ENCODE results near the gene LUZP4.

LUZP4 gene

DNA sequence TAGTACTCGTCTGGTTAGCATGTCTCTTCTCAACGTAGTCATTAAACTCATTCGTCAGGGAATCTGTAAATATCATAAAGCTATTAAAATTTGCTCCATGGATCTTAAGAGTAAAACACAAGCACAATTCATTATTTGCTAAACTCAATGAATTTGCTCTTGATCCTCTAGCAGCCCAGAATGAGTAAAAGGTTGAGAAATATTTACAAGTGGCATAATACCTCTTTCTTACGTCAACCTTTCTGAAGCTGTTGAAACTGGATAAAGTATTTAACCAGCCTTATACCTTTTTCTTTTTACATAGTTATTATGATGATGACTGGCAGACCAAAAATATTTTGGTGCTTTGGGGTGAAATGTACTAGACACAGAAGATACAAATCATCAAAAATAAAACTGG lies 66.9 kb downstream of the LUZP4 start:
- ChIA-PET POLR2A (no interaction called here), CTCF (interaction anchor here (1.0 to 1.2 kb wide), 2 partner anchors 11 to 323 kb away, joined by 3 read pairs; no protein-coding TSS in a partner anchor)
- DNase-seq (ENCODE audit: low read depth, low spot score): no peak
- TF ChIP-seq, protein P1, sequence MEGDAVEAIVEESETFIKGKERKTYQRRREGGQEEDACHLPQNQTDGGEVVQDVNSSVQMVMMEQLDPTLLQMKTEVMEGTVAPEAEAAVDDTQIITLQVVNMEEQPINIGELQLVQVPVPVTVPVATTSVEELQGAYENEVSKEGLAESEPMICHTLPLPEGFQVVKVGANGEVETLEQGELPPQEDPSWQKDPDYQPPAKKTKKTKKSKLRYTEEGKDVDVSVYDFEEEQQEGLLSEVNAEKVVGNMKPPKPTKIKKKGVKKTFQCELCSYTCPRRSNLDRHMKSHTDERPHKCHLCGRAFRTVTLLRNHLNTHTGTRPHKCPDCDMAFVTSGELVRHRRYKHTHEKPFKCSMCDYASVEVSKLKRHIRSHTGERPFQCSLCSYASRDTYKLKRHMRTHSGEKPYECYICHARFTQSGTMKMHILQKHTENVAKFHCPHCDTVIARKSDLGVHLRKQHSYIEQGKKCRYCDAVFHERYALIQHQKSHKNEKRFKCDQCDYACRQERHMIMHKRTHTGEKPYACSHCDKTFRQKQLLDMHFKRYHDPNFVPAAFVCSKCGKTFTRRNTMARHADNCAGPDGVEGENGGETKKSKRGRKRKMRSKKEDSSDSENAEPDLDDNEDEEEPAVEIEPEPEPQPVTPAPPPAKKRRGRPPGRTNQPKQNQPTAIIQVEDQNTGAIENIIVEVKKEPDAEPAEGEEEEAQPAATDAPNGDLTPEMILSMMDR (IDR thresholded peaks at IDR 0.05; ENCODE audit: insufficient read depth, low read length, missing control alignments): no peak
- no peak overlapping the region for H3K4me3 ChIP-seq (ENCODE audit: low read depth, low read length)
